NCI-H128 (cell line): ENCODE data around the gene RSF1.

Source experiments
- DNase-seq: peaks from one replicate; lab custom pipeline; 2025; ENCODE audit not compliant: unreplicated experiment; lab: John Stamatoyannopoulos, UW

The RSF1 gene

GRCh38 chr11:77630157-77630710, 190.3 kb downstream of the RSF1 start:
- DNase-seq, result no peak

- DNase-seq, result peak; percentile 84
Measured at GRCh38 chr11:77619576-77620198, 200.8 kb downstream of the RSF1 start.

GRCh38 chr11:77617892-77618291, 202.6 kb downstream of the RSF1 start:
- DNase-seq, result no peak

- DNase-seq, result no peak
Measured at GRCh38 chr11:77611921-77612320, 208.6 kb downstream of the RSF1 start.
